Measurements from ENCODE around the gene GAPDHS. TPM values are rescaled to one million over a fixed set of nuclear protein-coding genes. Genes with fewer than 3 reads are reported as not detected.

GAPDHS gene
- total RNA-seq = not detected
- long read RNA-seq = 0 reads

DNA sequence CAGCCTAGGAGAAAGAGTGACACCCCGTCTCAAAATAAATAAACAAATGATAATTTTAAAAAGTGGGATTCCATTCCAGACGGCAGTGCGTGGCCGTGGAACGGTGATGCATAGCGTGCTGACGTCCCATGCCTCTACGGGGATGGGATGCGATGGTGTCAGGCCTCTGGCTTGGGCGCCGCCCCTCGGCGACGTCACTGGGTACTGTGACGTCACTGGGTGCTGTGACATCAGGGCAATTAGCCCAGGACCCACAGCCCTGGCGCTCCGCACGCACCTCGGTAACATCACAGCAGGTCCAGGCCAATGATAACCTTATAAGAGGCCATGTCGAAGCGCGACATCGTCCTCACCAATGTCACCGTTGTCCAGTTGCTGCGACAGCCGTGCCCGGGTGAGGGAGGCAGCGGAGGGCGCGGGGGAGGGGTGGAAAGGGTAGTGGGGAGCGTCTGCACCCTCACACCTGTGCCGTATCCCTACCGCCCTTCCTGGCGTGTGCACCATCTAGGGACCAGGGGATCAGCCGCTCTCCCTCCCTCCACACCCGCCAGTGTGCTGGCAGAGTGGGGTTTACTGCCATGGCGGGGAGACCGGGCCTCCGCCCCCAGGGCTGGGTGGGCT lies at the start of gene GAPDHS:
Gene GAPDHS (plus strand): TSS at position 256 of the 621 bp plus-strand sequence. CDS start 72 bp downstream, at position 328.
- ATAC-seq (no peak), DNase-seq (ENCODE audit: missing footprints) (no peak)
- intact Hi-C loops (cut with DNase I) = no loop called here

- DNase-seq (ENCODE audit: missing footprints) (no peak), ATAC-seq (no peak)
- intact Hi-C loops (cut with DNase I) = no loop called here
Observed at GRCh38 chr19:35484252-35485036, 48.8 kb upstream of the GAPDHS start.

DNA sequence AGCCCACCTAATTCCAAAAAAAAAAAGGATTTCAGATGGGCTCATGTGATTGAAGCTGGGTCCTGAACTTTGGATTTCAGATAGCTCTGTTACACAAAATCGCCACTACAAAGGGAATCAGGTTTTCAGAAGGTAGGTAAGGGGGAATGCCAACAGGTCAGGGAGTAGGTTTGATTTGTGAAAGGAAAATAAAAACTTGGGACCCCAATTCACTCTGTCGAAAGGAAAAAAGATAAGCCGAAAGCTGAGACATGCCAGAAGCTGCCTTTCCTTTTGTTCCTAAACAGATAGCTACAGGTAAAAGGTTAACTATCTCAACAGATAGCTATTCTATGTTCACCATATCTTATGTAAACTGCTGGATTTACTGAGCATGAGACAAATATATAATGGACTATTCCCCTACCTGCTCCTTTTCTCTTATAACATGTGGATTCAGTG lies 47.0 kb upstream of the GAPDHS start:
- intact Hi-C loops (cut with DNase I) = no loop called here
- no peak for DNase-seq (ENCODE audit: missing footprints)
- ATAC-seq = no peak

- no peak for ATAC-seq
- no peak for DNase-seq (ENCODE audit: missing footprints)
- intact Hi-C loops (cut with DNase I) = no loop called here
Observed at GRCh38 chr19:35487656-35488182, 45.5 kb upstream of the GAPDHS start.

GRCh38 chr19:35488677-35489076 lies 44.6 kb upstream of the GAPDHS start:
- no peak for ATAC-seq
- no peak for DNase-seq (ENCODE audit: missing footprints)
- intact Hi-C loops (cut with DNase I) = no loop called here

DNA sequence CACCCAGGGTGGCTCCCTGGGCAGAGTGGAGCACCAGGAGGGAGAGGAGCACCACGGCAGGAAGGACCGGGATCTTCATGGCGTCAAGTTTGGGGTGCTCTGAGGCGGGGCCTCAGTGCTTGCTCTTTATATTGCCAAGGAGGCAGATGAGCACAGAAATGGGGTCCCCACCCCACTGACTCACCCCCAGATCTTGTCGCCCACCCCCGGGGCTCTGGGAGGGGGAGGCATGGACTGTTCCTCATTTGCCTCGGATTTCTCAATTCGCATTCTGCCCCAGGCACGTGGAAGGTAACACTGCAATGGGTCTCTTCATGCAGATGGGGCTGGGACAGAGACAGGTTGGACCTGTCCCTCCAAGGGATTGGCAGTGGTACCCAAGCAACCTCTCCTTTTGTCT lies 42.9 kb upstream of the GAPDHS start, which contains the start of gene KRTDAP:
Gene KRTDAP (minus strand): TSS at position 101 of the 400 bp plus-strand sequence. CDS start 22 bp downstream, at position 79.
- intact Hi-C loops (cut with DNase I) = no loop called here
- DNase-seq (ENCODE audit: missing footprints) (no peak), ATAC-seq (no peak)

- intact Hi-C loops (cut with DNase I) = no loop called here
- no peak for ATAC-seq
- no peak for DNase-seq (ENCODE audit: missing footprints)
Observed at GRCh38 chr19:35491836-35492360, 41.4 kb upstream of the GAPDHS start.

DNA sequence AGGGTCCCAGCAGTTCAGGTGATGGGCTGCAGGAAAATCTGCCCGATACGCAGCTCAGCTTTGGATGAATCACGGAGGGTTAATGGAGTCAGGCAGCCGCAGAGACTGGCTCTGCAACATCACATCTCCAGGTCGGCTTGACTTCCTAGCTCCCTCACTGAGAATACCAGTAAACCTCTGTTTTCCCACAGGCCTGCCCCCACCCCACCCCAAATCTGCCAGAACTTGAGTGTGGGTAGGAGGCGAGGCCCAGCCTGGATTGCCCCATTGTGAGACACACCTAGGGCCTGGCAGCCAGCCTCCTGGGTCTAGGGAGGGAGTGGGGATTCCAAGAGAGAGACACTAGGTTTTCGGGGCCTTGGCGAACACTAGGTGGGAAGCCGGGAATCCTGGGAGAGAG lies 39.3 kb upstream of the GAPDHS start:
- no peak for ATAC-seq
- no peak for DNase-seq (ENCODE audit: missing footprints)
- intact Hi-C loops (cut with DNase I) = loop anchor here (2.0 kb wide), 1 partner anchor 141 kb away; no protein-coding TSS in a partner anchor

DNA sequence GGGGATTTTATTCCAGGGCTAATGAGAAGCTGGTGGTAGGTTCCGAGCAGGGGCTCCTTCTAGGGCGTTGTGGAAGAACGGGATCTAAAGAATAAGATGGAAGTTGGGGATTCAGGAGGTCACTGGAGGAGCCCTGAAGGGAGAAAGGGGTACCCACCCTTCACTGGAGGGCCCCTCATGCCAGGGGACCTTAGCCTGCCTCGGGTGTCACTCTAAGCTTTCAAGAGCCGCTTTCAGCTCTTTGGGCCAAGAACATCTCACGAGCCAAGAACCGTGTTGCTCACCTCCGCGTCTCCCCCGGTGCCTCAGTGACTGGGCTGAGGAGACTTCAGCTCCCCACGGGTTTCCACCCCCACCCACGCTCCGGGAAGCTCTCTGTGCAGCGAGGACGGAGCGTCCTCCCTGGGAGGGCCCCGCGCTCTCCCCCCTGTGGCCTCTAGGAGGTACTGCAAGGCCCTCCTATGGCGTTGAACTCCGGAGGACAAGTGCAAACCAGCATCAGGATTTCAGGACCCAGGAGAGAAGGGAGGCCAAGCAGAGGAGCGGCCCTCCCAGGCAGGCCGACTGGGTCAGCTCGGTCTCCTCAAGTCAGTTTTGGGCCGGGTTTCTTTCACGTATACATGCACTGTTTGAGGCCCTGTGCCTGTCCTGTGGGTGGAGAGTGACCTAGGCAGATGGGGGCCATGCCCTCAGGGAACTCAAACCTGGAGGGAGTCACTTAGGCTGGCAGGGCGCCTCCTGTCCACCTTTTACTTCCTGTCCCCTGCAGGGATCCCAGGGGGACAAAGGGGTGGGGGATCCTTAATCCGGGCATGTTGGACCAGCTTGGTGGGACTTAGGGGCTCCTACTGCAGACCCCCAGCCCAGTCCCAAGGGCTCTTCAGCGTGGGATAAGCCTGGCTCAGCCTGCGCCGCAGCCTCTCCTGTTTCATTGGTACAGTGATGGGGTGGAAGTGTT lies 37.9 kb upstream of the GAPDHS start:
- intact Hi-C loops (cut with DNase I) = loop anchor here (2.0 kb wide), 1 partner anchor 143 kb away; no protein-coding TSS in a partner anchor
- DNase-seq (ENCODE audit: missing footprints) (peak; percentile 87), ATAC-seq (peak; percentile 92)

GRCh38 chr19:35497406-35497805 lies 35.9 kb upstream of the GAPDHS start:
- no peak for ATAC-seq
- DNase-seq (ENCODE audit: missing footprints) = no peak

GRCh38 chr19:35498220-35498619 lies 35.0 kb upstream of the GAPDHS start:
- ATAC-seq = no peak
- intact Hi-C loops (cut with DNase I) = no loop called here

More at GRCh38 chr19:35497406-35497805, 35.9 kb upstream of the GAPDHS start:
- intact Hi-C loops (cut with DNase I) = no loop called here

GRCh38 chr19:35498984-35499527 lies 34.2 kb upstream of the GAPDHS start:
- DNase-seq (ENCODE audit: missing footprints) = no peak
- no peak for ATAC-seq
- intact Hi-C loops (cut with DNase I) = no loop called here

More at GRCh38 chr19:35498220-35498619, 35.0 kb upstream of the GAPDHS start:
- DNase-seq (ENCODE audit: missing footprints) = no peak

DNA sequence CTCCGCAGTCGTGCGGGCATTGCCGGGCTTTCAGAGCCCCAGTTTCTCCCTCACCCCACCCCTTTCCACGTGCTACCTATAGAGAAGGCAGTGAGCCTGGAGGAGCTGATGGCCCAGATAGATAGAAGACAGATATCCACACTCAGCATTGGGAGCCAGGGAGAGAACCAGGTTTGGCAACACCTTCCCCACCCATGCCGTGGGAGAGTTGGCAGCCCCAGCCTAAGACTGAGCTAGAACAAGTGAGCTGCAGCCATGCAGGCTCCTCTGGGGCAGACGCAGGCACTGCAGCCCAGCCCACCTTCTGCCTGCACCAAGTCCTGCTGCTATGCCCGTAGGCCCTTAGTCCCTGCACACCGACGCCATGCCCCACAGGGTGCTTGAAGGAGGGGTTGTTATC lies 32.6 kb upstream of the GAPDHS start:
- no peak for ATAC-seq
- intact Hi-C loops (cut with DNase I) = no loop called here
- no peak for DNase-seq (ENCODE audit: missing footprints)

GRCh38 chr19:35501684-35502083 lies 31.6 kb upstream of the GAPDHS start:
- DNase-seq (ENCODE audit: missing footprints) (no peak), ATAC-seq (peak; percentile 10)
- intact Hi-C loops (cut with DNase I) = no loop called here

DNA sequence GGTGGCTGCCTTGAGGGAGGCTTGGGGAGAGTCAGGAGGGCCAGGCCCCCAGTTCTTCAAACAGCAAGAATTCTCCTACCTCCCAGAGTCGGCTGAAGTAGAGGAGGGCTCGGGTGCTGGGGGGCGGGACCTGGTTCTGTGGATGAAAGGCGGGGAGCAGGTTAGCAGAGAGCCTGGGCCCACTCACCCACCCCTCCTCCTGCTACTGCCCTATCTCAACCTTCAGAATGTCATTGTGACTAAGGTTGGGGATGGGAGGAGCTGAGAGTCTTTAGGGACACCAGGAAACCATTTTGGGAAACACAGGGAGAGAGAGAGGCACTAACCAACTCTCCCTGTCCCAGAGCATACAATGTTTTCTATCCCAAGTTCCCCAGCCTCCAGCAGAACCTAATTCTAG lies 30.5 kb upstream of the GAPDHS start:
- ATAC-seq (peak; percentile 28), DNase-seq (ENCODE audit: missing footprints) (no peak)
- intact Hi-C loops (cut with DNase I) = no loop called here

- no peak for DNase-seq (ENCODE audit: missing footprints)
- ATAC-seq = no peak
- intact Hi-C loops (cut with DNase I) = no loop called here
Observed at GRCh38 chr19:35506011-35506410, 27.2 kb upstream of the GAPDHS start.

GRCh38 chr19:35507561-35507960 lies 25.7 kb upstream of the GAPDHS start:
- DNase-seq (ENCODE audit: missing footprints) (no peak), ATAC-seq (no peak)
- intact Hi-C loops (cut with DNase I) = no loop called here

GRCh38 chr19:35508129-35508528 lies 25.1 kb upstream of the GAPDHS start:
- no peak for DNase-seq (ENCODE audit: missing footprints)
- intact Hi-C loops (cut with DNase I) = no loop called here

More at GRCh38 chr19:35508129-35508528, 25.1 kb upstream of the GAPDHS start:
- ATAC-seq = no peak
